ENCODE data around the gene CCDC187.

DNA sequence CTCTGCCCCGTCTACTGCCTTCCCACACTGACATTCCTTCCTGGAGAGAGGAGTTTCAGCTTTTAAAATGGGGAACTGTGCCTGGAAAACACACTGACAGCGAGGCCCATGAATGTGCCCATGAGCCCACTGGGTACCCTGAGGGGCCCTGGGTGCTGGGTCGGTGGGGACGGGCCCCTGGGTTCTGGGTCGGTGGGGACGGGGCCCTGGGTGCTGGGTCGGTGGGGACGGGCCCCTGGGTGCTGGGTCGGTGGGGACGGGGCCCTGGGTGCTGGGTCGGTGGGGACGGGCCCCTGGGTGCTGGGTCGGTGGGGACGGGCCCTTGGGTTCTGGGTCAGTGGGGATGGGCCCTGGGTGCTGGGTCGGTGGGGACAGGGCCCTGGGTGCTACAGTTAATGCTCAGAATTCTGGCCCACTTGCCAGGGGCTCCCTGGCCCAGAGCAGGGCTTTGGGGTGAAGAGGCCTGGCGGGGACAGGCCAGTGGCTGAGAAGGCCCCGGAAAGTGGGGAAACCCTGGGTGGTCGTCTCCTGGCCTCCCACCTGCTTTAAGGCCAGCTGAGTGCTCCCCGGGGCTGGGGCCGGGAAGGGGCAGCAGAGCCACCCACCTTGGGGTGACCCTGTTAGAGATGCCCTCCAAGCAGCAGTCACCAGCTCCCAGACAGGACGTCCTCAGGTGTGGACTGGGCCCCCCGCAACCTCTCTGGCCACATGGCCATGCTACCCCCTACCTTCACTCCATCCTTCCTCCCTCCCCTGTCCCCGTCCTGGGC lies 25.9 kb upstream of the CCDC187 start:
- TF ChIP-seq, protein P1, sequence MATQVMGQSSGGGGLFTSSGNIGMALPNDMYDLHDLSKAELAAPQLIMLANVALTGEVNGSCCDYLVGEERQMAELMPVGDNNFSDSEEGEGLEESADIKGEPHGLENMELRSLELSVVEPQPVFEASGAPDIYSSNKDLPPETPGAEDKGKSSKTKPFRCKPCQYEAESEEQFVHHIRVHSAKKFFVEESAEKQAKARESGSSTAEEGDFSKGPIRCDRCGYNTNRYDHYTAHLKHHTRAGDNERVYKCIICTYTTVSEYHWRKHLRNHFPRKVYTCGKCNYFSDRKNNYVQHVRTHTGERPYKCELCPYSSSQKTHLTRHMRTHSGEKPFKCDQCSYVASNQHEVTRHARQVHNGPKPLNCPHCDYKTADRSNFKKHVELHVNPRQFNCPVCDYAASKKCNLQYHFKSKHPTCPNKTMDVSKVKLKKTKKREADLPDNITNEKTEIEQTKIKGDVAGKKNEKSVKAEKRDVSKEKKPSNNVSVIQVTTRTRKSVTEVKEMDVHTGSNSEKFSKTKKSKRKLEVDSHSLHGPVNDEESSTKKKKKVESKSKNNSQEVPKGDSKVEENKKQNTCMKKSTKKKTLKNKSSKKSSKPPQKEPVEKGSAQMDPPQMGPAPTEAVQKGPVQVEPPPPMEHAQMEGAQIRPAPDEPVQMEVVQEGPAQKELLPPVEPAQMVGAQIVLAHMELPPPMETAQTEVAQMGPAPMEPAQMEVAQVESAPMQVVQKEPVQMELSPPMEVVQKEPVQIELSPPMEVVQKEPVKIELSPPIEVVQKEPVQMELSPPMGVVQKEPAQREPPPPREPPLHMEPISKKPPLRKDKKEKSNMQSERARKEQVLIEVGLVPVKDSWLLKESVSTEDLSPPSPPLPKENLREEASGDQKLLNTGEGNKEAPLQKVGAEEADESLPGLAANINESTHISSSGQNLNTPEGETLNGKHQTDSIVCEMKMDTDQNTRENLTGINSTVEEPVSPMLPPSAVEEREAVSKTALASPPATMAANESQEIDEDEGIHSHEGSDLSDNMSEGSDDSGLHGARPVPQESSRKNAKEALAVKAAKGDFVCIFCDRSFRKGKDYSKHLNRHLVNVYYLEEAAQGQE (IDR thresholded peaks at IDR 0.05; ENCODE audit: insufficient read depth in 1 of 2, low read depth in 2 of 2, low read length in 2 of 2) = no peak
- TF ChIP-seq POLR2AphosphoS5 (IDR thresholded peaks at IDR 0.05; ENCODE audit: low read depth, low read length) (no peak), TAF1 (IDR thresholded peaks at IDR 0.05; ENCODE audit: borderline replicate concordance, insufficient read depth, low read length) (no peak), SIN3A (IDR thresholded peaks at IDR 0.05; ENCODE audit: borderline replicate concordance, insufficient read depth, low read length) (no peak), FOXP2 (optimal IDR thresholded peaks at IDR 0.05; ENCODE audit: borderline replicate concordance, extremely low read depth, extremely low read length, insufficient read depth) (no peak)

Data from PFSK-1 (cell line).